RWPE2 (cell line): ENCODE results near the gene CAPS2.

Source experiments
- ATAC-seq: fragments of 200-7000 bp; cut with Tn5 transposase; 3 replicates; pipeline ENCODE4 v1.9.1; 2021; ENCODE audit warnings: low read depth
- DNase-seq: peaks from one replicate; pipeline ENCODE4 v3.0.0-alpha.2; 2020; ENCODE audit warnings: low spot score
- H3K27ac ChIP-seq: fragments of 450-650 bp; 2 replicates; pipeline ENCODE4 v1.5.1; 2017; ENCODE audit warnings: mild to moderate bottlenecking; ENCODE audit not compliant: poor library complexity, severe bottlenecking
- H3K27me3 ChIP-seq: fragments of 250-450 bp; sonication (Bioruptor Pico); 2 replicates; pipeline ENCODE4 v1.5.1; 2021; ENCODE audit warnings: mild to moderate bottlenecking, moderate library complexity; ENCODE audit not compliant: insufficient read depth, poor library complexity, severe bottlenecking
- H3K36me3 ChIP-seq: fragments of 250-450 bp; sonication (Bioruptor Pico); 2 replicates; pipeline ENCODE4 v1.5.1; 2020; ENCODE audit warnings: low read depth, mild to moderate bottlenecking, moderate library complexity
- H3K4me1 ChIP-seq: fragments of 250-450 bp; sonication (Bioruptor Pico); 2 replicates; pipeline ENCODE4 v1.5.1; 2021; ENCODE audit warnings: mild to moderate bottlenecking, moderate library complexity; ENCODE audit not compliant: insufficient read depth, poor library complexity, severe bottlenecking
- H3K4me3 ChIP-seq: fragments of 250-450 bp; sonication (Bioruptor Pico); 2 replicates; pipeline ENCODE4 v1.5.1; 2021; ENCODE audit warnings: mild to moderate bottlenecking, moderate library complexity; ENCODE audit not compliant: severe bottlenecking
- H3K9me3 ChIP-seq: fragments of 250-450 bp; sonication (Bioruptor Pico); 2 replicates; pipeline ENCODE4 v1.5.1; 2021; ENCODE audit warnings: mild to moderate bottlenecking, moderate library complexity; ENCODE audit not compliant: severe bottlenecking
- CTCF ChIP-seq: fragments of 450-650 bp; IDR thresholded peaks from one replicate; pipeline ENCODE4 v1.5.1; 2017; ENCODE audit warnings: mild to moderate bottlenecking, moderate library complexity; ENCODE audit not compliant: poor library complexity, severe bottlenecking

Gene CAPS2

DNA sequence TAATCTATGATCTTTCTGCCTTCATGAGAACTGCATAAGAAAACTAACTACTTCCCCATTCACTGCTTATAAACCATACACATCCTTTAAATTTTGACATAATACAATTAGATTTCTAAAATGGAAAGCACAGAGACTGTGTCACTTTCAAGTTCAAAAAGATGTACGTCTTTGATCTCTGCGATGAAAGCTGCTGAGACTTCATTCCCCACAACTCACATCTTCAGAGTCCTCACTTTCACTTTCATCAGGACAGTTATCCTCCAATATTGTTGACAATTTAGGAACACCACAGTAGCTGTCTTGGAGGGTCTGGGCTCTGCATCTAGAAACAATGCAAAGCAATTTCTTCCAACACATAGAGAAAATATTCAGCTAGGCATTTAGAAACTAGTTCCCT is 72.6 kb downstream of the CAPS2 start:
- no peak overlapping the region for H3K4me3 ChIP-seq
- no peak overlapping the region for H3K27ac ChIP-seq
- DNase-seq (no peak), ATAC-seq (no peak)
- H3K4me1 ChIP-seq: no peaks in the 10 kb centered on the region
- H3K27me3 ChIP-seq: no peaks in the 10 kb centered on the region
- TF ChIP-seq CTCF: no peak
- H3K36me3 ChIP-seq: no peaks in the 10 kb centered on the region
- H3K9me3 ChIP-seq: no peaks in the 10 kb centered on the region

DNA sequence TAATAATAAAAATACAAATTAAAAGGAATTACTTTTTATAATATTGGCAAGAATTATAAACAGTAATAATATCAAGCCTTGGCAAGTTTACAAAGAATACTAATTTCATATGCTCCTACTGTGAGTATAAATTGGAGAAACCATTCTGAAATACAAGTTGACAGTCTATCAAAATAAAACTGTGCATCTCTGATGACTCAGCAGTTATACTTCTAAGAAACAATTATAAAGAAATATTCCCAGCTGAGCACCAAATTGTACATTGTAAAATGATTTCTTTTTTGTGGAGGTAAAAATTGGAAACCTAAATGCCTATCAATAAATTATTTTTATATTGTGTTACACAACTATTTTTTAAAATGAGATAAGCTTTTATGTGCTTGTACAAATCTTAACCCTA is 85.0 kb downstream of the CAPS2 start:
- Histone ChIP-seq H3K36me3 (no peaks in the 10 kb centered on the region), H3K4me1 (no peaks in the 10 kb centered on the region), H3K27me3 (no peaks in the 10 kb centered on the region), H3K9me3 (no peaks in the 10 kb centered on the region), H3K4me3 (no peak overlapping the region), H3K27ac (no peak overlapping the region)
- DNase-seq (no peak), ATAC-seq (no peak)
- no peak for TF ChIP-seq CTCF

- DNase-seq (no peak), ATAC-seq (no peak)
- Histone ChIP-seq H3K4me3 (no peak overlapping the region), H3K36me3 (no peaks in the 10 kb centered on the region), H3K27ac (no peak overlapping the region), H3K4me1 (no peaks in the 10 kb centered on the region), H3K27me3 (no peaks in the 10 kb centered on the region), H3K9me3 (no peaks in the 10 kb centered on the region)
- TF ChIP-seq CTCF: no peak
Measured at GRCh38 chr12:75239987-75240386, 90.1 kb downstream of the CAPS2 start.

GRCh38 chr12:75236206-75236605 is 93.9 kb downstream of the CAPS2 start:
- Histone ChIP-seq H3K4me1 (no peaks in the 10 kb centered on the region), H3K27me3 (no peaks in the 10 kb centered on the region), H3K36me3 (no peaks in the 10 kb centered on the region), H3K4me3 (no peak overlapping the region), H3K27ac (no peak overlapping the region), H3K9me3 (no peaks in the 10 kb centered on the region)
- peak; percentile 71 for ATAC-seq
- DNase-seq: no peak
- no peak for TF ChIP-seq CTCF

- no peak for DNase-seq
- TF ChIP-seq CTCF: no peak
- H3K27me3 ChIP-seq: no peaks in the 10 kb centered on the region
Measured at GRCh38 chr12:75227132-75227531, 103.0 kb downstream of the CAPS2 start.

More at GRCh38 chr12:75227132-75227531, 103.0 kb downstream of the CAPS2 start:
- Histone ChIP-seq H3K36me3 (no peaks in the 10 kb centered on the region), H3K9me3 (no peaks in the 10 kb centered on the region), H3K27ac (no peak overlapping the region), H3K4me3 (no peak overlapping the region), H3K4me1 (no peaks in the 10 kb centered on the region)
- ATAC-seq: no peak
